GM19193 (cell line): ENCODE data around the gene SYNPO2.

Source experiments
- POLR2A ChIP-seq: IDR thresholded peaks from 4 replicates; pipeline ENCODE4 v1.6.1; 2011; ENCODE audit not compliant: insufficient read depth, insufficient read length; ENCODE audit errors: extremely low read depth

SYNPO2 gene

GRCh38 chr4:118867311-118868067 lies 21.2 kb upstream of the SYNPO2 start:
- TF ChIP-seq POLR2A, result no peak

DNA sequence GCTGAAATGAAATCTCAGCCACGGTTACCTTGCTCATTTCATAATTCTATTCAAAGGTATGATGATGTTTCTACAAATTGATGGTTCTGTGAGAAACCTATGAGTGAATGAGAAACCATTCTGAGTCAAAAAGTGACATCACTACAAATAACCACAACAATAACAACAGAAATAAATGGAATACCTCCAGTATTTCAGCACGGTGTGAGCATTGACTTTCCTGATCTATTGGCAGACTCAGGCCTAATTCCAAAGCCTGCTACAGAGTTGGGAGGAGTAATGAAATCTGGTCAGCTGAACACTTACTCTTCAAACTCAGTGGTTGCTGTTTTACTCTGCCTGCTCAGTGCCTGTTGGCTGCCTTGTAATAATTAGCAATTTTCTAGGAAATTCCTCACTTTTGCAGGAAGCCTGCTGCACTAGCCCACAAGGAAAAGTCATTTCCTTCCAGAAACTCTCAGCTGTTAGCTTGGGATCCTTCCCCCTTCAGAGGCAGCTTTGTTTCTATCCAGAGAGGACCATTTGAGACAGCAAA lies 18.8 kb upstream of the SYNPO2 start:
- TF ChIP-seq POLR2A, result no peak

DNA sequence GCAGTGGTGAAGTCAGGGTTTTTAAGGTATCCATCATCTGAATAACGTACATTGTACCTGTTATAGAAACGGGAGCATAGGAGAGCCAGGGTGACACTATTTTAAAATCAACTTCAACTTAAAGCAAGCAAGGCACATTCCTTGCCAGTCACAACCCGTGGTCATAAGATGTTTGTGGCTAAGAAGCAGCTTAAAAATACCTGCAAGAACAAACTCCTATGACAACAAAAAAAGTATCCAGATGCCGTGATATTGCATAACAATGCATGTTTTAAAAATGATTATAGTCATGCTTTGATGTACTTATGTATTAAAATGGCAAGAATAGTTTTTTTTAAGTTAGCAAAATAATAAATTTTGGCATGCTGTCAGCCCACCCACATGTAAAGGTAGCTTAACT lies 16.5 kb upstream of the SYNPO2 start:
- no peak for TF ChIP-seq POLR2A

GRCh38 chr4:118877797-118878196 lies 10.9 kb upstream of the SYNPO2 start:
- TF ChIP-seq POLR2A, result no peak

- no peak for TF ChIP-seq POLR2A
Observed at GRCh38 chr4:118879409-118879808, 9.2 kb upstream of the SYNPO2 start.

GRCh38 chr4:118881512-118882146 lies 7.0 kb upstream of the SYNPO2 start:
- TF ChIP-seq POLR2A, result no peak

DNA sequence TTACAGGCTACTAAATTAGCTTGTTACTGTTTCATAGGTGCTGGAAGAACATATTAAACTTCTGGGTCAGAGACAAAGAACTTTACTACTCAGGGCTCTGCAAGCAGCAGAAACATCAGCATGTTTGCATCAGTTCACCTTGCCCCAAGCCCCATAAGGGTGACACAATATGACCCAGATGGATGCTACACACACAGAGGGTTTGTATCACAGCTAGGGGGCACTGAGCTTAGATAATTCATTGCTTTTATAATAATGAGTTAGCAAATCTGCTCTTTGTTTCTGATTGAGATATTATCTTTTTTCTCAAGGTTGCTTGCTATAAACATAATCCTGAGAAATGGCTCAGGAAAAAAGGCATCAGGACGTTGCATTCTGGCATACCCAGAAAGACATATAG lies 4.8 kb upstream of the SYNPO2 start:
- TF ChIP-seq POLR2A, result no peak

GRCh38 chr4:118884716-118885115 lies 3.9 kb upstream of the SYNPO2 start:
- TF ChIP-seq POLR2A, result no peak

DNA sequence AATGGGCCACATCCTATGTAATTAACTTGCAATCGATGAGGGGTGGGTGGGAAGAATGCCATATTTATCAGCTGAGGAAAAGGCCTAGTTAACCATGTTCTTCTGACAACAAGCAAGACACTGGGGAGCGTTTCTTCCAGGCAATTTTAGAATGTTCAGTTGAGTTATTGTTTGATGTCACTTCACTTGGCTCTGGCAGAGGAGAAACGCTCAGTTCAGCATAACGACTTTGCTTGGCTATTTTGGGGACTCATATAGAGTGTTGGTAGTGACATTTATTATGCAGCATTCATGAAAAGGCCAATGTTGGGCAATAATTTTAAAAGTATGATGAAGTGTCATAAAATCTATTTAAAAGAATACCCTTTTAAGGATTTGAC lies 648 bp downstream of the SYNPO2 start:
- TF ChIP-seq POLR2A, result no peak

- no peak for TF ChIP-seq POLR2A
Observed at GRCh38 chr4:118894034-118894433, 5.4 kb downstream of the SYNPO2 start.

DNA sequence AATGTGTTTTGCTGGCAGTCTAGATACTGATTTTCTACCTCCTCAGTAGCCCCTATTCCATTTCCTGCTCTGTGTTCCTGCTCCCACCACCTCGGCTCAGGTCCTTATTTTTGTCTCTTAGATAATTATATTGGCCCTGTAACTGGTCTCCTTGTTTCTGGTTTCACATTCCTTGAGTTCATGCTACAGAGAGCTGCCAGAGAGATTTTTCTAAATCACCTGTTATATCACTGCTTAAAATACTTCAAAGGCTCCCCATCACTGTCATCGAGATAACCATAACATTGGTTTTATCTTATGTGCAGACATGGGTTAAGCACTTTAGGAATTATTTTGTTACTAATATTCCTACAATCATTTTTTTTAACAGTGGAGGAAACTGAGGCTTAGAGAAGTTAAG lies 9.6 kb downstream of the SYNPO2 start:
- no peak for TF ChIP-seq POLR2A

DNA sequence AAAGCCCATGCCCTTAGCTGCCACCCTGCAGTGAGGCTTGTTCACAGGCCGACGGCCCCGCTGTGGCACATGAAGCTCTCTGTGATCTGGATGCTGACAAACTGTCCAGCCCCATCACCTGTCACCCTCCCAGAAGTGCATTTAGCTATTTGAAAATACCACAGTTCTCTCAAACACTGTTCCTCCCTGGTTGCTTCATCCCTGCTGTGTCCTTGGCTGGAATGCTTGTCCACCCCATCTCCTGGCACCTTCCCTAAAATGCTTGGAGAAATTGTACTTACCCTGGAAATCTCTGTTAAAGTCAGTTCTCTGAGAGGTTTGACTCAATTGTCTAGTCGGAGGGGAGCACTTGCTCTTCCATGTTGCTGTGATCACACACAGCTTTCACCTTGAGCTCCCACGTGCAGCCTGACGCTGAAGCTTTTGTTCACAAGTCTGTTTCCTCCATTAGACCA lies 10.1 kb downstream of the SYNPO2 start:
- TF ChIP-seq POLR2A, result no peak

- TF ChIP-seq POLR2A, result no peak
Observed at GRCh38 chr4:118904418-118904817, 15.8 kb downstream of the SYNPO2 start.

DNA sequence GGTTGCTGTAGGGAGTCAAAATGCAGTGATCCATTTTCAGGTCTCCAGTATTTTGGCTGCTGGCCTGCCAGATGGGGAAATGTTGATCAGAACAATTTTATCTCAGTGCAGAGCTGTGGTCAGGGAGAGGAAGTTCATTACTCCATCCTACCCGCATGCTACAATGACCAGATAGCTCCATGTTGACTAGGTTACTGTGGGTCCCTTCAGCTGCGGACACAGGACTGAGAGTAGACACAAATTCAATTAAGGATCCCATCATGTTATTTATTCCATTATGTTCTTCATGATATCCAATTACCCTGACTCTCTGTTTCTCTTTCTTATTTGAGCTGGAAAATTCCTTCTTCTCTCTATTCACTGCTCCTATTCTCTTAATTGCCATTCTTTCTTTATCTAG lies 16.3 kb downstream of the SYNPO2 start:
- TF ChIP-seq POLR2A, result no peak

GRCh38 chr4:118905566-118905965 lies 16.9 kb downstream of the SYNPO2 start:
- no peak for TF ChIP-seq POLR2A

GRCh38 chr4:118909173-118909956 lies 20.7 kb downstream of the SYNPO2 start:
- TF ChIP-seq POLR2A, result no peak

DNA sequence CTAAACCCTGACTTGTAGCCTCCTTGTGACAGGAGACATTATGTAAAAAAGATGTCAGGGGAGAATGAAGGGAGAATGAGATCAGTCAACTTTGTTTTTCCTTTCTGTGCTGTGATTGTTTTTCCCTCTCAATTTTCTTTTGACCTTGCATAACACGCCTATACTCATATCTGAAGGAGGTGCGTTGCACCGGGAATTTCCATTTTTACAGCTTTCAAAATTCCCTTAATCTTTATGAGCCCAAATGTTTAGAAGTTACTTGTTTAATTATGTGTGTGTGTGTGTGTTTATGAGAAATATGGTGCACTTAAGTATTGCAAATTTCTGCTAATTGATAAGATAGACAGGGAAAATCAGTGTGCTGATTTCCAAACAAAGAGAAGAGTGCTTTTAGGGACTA lies 21.6 kb downstream of the SYNPO2 start:
- TF ChIP-seq POLR2A, result no peak
